HuH-7.5 (cell line): ENCODE data around the gene KCNAB3.

ENCODE experiments used
- DNase-seq: peaks from one replicate; pipeline ENCODE4 v3.0.0; 2011; ENCODE audit warnings: low spot score

The KCNAB3 gene

DNA sequence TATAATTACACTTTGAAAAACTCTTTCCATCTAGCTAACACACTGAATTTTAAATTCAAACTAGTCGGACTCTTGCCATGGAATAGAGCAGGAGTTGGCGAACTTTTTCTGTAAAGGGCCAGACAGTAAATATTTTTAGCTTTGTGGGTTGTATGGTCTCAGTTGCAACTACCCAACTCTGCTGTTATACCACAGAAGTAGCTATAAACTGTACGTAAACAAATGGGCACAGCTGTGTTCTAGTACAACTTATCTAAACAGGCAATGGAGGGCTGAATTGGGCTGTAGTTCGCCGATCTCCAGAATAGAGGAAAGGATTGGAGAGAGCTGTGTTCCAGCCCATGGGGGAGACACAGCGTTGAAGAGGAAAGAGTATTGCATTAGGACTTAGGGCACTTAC, 11.1 kb upstream of the KCNAB3 start:
- DNase-seq = no peak

DNA sequence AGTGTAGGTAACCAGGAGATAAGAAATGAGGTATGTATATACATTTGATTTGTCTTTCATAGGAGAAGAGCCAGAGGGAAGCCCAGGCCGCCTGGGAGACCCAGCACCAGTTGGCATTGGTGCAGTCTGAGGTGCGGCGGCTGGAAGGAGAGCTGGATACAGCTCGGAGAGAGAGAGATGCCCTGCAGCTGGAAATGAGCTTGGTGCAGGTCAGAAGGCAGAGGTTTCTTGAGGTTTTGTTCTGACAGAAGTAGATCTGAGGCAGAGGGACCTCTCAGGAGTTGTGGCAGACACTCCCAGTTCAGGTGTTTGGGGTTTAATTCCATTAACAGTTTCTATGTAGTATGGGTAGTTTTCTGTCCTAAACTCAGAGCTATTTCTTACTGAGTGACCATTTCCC, 10.4 kb upstream of the KCNAB3 start:
- no peak for DNase-seq

DNA sequence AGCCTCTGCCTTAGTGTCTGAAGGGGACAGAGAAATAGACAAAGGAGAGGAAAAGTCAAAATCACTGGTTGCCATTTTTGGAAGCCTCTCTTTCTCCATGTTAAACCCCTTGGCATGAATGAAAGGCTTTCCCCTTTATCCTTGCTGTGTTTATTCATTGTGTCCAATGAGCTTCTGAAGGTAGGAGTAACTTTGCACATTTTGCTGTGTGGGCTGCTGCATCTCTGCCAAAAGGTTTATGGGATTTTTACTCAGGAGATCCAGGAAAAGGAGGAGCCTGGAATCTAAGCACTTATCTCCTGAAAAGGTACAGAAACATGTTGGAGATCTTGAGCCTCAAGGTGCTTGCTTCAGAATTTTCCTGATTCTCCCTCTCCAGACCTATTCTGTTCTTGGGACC, 6.2 kb upstream of the KCNAB3 start:
- no peak for DNase-seq

DNA sequence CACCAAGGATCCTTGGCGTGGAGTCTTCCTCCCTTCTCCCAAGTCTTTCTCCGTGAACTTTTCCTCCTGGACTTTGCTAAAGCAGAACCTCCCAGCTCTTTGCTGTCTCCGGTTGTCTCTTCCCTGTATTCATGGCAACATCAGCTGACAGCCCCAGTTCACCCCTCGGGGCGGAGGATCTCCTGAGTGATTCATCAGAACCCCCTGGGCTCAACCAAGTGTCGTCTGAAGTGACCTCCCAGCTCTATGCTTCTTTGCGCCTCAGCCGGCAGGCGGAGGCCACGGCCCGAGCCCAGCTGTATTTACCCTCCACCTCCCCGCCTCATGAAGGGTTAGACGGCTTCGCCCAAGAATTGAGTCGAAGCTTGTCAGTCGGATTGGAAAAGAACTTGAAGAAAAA, 3.3 kb upstream of the KCNAB3 start:
- DNase-seq = peak; percentile 55

DNA sequence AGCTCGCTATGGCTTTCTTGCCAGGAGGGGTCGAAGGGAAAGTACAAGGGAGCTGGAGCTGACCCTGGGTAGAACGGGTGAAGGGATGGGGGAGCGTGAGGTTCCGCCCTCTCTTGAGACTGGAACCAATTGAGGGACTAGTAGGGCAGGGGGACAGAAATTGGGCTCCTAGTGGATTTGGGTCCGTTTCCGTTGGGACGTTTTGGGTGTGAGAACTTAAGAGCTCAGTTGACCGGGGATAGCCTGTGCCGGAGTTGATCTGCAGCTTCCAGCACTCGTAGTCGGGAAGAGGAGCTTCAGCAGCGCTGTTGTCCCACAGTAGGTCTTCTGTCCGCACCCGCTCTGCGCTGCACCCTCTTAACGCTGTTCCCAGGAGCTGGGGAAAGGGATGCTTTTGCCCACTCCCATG, 2.8 kb upstream of the KCNAB3 start:
- DNase-seq = no peak

DNA sequence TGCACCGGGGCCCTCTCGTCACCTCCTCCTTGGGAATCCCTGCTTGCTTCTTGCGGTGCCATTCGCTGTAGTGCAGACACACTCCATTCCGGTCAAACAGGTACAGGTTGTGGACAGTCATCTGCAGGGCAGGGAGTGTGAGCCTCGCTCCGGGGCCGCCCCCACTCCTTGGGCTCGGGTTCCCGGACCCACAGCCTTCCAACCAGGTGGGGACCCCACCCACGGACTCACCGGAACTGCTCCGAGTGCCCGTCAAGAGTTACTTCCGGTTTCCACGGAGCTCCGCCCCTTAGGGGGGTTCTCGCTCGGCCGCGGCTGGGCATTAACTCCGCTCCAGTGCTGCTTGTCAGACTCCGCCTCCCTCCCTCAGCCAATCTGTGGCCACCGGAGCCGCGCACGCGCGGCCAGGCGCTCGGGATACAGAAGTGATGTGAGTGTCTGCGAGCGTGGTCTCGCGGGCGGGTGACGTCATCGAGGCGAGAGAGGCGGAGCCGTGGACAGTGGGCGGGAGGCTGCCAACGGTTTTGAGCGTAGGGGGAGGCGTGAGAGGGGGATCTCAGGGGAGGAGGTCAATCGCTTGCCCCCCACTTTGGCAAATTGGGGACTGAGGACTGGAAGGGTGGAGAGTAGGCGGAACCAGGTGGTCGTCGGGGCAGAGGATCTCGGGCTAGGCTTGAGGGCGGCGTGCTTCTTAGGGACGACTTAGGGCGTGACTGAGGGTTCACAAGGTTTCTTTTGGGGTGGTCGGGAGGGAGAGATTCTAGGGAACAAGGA, 2.2 kb upstream of the KCNAB3 start, which contains the start of the genes CNTROB and TRAPPC1:
Gene CNTROB (plus strand): TSS at position 498 of the 774 bp plus-strand sequence. CDS start 874 bp downstream, outside the sequence.
Gene TRAPPC1 (minus strand): TSS at position 238 of the 774 bp plus-strand sequence. CDS start 117 bp downstream, at position 121.
- DNase-seq = peak; percentile 98

DNA sequence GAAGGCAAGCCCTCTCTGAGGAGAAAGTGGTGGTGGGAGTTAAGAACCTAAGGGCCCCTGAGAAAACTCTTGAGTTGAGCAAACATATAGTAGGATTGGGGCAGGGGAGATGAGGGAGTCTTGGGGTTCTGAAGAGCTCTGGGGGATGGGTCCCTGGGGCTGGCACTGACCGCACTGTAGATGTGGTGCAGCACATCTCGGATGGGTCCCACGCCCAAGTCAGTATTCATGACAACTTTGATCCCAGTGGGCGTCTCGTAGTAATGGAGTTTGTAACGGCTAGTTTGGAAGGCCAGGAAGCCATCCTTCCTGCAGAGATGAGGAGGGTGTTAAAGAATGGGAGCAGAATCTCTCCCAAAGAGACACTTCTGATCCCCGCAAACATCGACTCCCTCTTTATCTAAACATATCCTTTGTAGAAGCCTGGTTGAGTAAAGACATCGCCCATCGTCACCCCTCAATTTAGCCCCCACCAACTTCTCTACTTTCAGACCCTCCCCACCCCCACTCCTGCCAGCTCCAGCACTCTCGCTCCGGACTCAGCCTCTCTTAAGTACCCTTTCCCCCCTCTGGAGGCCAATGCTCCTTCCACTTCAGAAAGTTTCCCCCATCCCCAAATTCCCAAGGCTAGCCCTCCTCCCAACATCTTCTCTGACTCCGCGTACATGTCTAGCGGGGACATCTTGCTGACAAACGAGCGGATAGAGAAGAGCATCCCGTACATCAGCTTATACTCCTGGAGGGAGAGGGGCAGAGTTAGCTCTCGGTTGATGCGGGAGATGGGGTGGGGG, 1.4 kb upstream of the KCNAB3 start:
- DNase-seq = no peak

DNA sequence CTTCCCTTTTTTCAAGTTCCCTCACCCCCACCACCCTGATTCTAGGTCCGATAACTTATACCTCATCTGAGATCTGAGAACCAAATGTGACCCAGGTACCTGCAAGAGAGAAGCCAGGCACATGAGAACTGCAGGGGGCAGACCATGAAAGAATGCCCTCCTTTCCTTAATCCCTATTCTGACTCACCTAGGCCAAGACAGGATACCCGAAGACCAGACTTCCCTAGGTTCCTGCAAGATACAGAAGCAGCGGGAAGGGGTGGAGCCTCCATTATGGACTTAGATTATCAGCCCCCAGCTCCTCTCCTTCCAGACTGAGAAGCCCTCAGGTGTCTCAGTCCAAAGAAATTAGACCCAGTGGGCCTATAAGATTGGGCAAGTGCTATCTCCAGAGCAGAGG, 2.1 kb downstream of the KCNAB3 start:
- DNase-seq = no peak

DNA sequence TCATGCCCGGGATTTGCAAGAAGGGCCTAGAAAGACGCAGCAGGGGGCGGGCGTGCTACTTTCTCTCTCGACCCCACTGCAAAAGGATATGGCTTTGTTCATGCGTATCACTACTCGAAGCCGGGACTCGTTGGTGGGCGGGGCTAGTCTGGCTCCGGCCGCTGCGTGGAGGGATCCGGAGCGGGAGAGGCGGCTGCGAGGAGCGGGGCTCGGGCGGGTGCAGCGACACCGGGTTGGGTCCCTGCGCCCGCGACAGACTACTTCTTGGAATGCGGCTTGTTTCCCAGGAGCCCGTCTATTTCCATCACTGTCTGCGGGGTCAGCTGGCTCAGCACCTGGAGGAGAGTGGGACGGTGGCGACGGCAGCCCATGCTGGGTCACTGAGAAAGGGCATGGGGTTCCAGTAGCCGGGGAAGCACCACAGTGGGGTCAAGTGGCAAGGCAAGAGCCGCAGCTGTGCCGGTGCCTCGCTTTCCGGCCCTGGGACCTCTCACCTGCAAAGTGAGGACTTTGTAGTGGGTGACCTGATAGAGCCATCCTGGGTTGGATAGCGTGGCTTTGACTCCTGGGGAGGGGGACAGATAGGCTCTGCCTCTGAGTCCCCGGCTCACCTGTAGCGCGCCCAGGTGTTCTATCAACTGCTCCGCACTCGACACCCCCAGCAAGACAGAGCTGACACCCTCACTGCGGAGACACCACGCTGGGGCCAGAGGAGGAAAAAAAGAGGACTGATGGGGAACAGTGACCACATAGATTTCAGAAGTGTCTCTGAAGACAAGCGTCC, 6.6 kb downstream of the KCNAB3 start:
- DNase-seq = no peak

DNA sequence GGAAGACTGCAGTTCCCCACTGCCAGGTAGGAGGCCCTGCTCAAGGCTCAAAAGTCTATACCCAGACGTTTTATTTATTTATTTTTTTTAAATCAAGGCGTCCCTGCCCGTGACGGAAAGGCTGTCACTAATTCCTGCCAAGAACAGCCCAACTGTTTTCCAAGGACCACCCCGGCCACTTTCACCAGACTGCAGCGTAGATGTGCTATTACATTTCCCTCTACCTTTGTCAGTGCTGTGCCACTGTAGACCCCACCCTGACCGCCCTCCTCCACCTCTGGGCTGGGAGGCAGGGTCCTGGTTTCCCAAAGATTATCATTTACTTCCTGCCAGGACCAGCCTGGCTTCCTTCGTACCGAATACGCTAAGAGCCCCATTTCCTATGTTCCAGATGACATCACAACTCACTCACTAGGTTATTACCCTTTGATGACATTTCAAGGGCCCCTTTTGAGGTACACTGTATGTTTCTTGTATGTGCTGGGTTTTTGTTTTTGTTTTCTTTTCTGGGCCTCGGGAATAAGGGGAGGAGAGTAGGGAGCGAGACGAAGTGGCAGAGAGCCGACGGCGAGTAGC, 7.3 kb downstream of the KCNAB3 start:
- DNase-seq = no peak

DNA sequence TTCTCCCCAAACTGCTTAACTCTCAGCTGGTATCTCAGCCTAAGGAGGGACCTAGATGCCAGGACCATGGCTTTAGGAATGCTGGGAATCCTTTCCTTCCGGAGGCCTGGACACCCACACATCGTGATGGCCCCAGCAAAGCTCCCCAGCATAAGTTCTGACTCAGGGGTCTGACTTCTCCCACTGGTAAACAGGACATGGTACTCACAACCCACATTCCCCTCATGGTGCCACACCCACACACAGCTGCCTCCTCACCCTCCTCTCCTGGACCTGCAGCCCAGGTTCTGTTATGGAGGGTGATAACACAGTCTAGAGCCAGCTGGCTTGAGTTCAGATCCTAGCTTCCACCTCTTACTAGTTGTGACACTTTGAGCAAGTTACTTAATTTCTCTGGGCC, 12.8 kb downstream of the KCNAB3 start:
- DNase-seq = no peak

DNA sequence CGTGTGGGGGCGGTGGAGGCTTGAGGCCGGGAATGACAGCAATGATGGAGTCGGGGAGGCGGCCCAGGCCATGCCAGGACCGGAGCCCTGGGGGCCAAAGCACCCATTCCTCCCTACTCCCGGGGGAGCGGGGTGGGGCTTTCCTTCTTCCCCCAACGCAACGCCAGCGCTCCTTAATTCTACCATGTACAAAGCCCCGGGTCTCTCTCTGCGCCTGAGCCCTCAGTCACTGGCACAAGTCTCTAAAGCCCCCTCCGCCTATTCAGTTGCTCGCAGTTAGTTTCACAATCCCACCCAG, 13.3 kb downstream of the KCNAB3 start:
- no peak for DNase-seq

DNA sequence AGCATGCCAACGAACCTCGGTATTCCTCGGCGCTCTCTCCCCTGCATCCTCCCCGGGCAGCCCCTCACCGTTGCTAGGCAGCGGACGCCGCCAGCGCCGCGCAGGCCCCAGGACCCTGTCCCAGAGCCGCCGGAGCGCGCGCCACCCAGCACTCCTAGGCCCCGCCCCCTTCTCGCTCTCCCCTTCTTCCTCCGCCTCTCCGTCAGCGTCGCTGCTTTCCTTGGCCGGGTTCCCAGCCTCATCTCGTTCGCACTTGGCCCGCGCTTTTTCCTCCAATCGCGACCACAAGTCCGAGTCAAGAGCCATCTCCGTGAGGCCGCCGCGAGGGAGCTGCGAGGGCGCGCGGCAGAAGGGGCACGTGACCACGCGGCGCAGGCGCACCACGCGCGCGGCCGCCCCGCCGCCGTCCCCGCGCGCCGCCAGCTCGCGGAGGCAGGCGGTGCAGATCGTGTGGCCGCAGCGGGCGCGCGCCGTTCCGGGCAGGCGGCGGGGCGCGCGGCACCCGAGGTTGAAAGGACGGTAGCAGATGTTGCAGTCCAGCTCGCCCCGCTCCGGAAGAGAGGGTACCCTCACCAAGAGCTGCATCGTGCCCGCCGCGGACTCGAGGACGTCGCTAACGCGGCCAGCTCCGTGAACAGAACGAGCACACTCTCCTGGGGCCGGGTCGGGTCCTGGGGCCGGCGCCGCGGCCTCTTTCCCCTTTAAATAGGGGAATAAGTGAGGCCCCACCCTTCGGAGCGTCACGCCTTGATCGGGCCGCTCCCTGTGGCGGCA, 13.9 kb downstream of the KCNAB3 start, which contains the start of gene RNF227:
Gene RNF227 (minus strand): TSS at position 679 of the 774 bp plus-strand sequence. CDS start 94 bp downstream, at position 585.
- peak; percentile 56 for DNase-seq

DNA sequence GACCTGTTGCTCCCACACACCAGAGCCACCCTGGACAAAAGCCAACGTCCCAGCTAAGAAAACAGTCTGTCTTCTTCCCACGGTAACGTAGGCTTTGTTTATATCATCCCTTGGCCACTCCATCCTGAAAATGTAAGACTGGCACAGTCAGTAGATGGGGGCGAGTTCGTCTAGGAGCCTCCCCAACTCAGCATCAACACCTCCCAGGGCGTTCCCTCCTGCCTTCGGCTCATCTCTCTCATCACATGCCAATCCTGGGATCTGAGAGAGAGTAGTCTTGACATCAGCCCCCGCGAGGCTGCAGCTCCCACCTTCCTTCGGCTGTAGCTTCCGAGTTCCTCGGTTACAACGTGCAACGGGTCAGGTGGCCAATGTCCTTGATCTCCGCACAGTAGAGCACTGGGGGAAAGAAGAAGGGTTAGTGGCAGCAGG, 14.5 kb downstream of the KCNAB3 start:
- DNase-seq = no peak

DNA sequence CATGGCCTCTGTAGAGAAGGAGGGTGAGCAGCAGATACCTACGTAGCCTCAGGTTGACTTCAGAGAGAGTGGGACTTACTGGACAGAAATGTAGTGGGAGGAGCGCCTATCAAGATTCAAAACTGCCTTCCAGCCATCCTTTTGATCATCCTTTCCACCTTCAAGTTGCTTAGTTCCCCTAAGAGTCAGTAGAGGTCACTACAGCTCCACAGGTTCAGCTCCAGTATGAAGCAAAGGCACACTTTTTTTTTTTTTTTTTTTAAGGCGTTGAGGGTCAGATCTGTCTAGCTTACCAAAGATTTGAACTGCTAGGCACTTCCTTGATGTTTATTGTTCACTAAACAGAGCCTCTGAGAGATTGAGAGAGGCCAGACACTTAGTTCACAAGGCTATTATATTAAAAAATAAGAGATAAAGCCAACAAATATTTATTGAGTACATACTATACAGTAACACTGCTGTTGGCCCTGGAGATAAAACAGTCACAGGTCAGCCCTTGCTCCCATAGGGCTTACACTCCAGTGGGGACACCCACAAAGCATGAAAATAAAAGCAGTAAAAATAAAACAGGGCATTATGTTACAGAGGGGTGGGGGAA, 16.6 kb downstream of the KCNAB3 start:
- DNase-seq = peak; percentile 62

DNA sequence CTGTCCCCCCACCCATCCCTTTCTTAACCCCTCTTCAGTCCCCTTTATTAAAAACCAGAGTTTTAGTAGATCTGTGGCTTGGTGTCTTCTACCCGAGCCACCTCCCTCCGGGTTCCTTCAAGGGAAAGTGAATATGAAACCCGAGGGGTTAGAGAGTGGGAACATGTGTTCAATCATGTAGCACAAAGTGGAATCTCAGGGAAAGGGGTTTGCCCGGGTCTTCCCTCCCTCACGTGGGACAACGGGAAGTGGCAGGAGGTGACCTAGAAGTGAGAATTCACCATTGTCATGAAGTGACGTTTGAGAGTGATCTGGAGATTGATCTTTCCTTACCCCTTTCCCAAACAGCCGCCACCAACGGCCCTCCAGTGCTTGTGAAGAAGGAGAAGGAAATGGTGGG, 18.5 kb downstream of the KCNAB3 start:
- DNase-seq = no peak

DNA sequence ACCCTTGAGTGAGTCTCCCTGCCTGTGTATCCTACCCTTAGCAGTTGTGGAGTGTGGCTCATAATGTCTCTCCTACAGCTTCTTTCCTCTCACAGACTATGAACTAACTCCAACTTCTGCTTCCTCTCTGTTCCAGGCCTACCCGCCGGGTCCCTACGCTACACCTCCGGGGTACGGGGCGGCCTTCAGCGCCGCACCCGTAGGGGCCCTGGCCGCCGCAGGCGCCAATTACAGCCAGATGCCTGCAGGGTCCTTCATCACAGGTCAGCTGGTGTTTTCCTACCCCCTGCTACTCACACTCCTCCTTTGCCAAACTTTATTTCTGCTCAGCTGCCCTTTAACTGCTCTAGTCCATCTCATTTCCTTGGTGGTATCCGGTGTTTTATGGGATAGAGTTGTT, 18.9 kb downstream of the KCNAB3 start:
- DNase-seq = no peak

DNA sequence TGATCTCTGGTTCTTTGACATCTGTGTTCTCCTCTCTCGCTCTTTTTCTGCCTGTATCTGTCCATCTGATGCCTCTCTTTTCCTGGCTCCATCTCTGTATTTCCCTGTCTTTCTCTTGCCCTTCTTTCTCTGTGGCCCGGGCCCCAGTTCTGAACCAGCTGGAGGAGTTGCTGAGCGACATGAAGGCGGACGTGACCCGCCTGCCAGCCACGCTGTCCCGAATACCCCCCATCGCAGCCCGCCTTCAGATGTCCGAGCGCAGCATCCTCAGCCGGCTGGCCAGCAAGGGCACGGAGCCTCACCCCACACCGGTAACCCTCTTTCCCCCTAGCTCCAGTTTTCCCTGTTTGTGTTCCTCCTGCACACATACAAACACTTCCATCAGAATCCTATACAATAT, 19.4 kb downstream of the KCNAB3 start:
- no peak for DNase-seq

DNA sequence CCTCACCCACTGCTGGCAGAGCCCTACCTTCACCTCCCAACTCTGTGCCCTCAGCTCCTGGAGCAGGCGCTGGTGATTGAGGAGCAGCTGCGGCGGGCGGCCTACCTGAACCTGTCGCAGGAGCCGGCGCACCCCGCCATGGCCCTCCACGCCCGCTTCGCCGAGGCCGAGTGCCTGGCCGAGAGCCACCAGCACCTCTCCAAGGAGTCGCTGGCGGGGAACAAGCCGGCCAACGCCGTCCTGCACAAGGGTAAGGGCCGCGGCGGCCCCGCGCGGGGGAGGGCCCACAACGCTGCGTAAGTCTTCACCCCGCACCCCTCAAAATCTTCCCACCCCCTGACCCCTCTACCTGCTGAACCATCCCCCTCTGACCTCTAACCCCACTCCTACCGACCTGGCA, 20.6 kb downstream of the KCNAB3 start:
- DNase-seq = no peak

DNA sequence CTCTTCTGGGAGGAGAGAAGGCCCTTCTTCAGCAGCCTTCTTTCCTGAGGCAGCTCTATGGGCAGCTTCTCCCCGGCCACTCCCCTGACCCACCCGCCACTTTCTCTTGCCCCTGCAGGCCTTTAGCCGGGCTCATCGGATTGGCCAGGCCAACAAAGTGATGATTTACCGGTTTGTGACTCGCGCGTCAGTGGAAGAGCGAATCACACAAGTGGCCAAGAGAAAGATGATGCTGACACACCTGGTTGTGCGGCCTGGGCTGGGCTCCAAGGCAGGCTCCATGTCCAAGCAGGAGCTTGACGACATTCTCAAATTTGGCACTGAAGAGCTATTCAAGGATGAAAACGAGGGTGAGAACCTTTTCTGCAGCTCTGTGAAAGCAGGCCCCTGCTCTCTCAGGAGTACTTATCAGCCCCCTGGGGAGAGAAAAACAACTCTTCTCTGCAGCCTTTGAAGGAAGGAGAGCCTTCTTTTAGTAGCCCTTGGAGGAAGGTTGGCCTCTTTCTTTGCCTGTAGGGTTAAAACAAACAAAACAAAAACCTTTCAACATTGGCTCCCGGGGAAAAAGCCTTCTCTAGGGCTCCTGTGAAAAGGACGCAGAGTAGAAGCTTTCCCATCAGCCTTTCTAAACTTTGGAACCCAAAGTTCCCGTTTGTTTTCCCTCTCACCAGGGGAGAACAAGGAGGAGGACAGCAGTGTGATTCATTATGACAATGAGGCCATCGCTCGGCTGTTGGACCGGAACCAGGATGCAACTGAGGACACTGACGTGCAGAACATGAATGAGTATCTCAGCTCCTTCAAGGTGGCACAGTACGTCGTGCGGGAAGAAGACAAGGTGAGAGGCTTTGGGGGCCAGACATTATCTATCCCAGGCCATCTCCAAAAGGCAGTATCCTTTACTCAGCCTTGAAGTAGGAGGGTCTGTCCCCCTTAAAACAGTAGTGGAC, 26.2 kb downstream of the KCNAB3 start:
- no peak for DNase-seq
